Naive thymus-derived CD4-positive, alpha-beta T cell (primary cell): Measurements from ENCODE around the gene CALB2. TPM values are rescaled to one million over a fixed set of nuclear protein-coding genes. Genes with fewer than 3 reads are reported as not detected.

Source experiments
- ATAC-seq: fragments of 150-1000 bp; cut with Tn5 transposase; 2 replicates; pipeline ENCODE4 v1.10.0; 2021; ENCODE audit warnings: mild to moderate bottlenecking, moderate library complexity
- CTCF ChIA-PET: fragments of 350-600 bp; sonication (Branson Sonifier 250); formaldehyde crosslinking; loops from one replicate; lab custom pipeline; 2021; ENCODE audit warnings: antibody characterized with exemption; lab: Charles Lee
- POLR2A ChIA-PET: fragments of 350-600 bp; sonication (Branson Sonifier 250); formaldehyde crosslinking; loops from one replicate; lab custom pipeline; 2021; ENCODE audit warnings: antibody characterized with exemption, inconsistent platforms; lab: Charles Lee
- DNase-seq, 9 donors: peaks; one replicate each; pipeline versions ENCODE4 v3.0.0 to v3.0.0-alpha.2; 2020 to 2022; ENCODE audit warnings: mixed read lengths in 1 of 9
- H3K27ac ChIP-seq: one replicate; pipeline ENCODE4 v1.7.0; 2013; ENCODE audit warnings: mild to moderate bottlenecking, low read depth, low read length, moderate library complexity
- H3K27me3 ChIP-seq, 2 donors: one replicate each; pipeline ENCODE4 v1.7.0; 2013; ENCODE audit warnings: low read length in 2 of 2, mild to moderate bottlenecking in 2 of 2, moderate library complexity in 2 of 2; ENCODE audit not compliant: control insufficient read depth in 2 of 2, insufficient read depth in 2 of 2
- H3K36me3 ChIP-seq, 3 experiments: 1 replicate in 2 of 3; 2 replicates in 1 of 3; pipeline ENCODE4 v1.7.0; 2013; ENCODE audit warnings: low read length in 3 of 3, mild to moderate bottlenecking in 3 of 3, moderate library complexity in 1 of 3; ENCODE audit not compliant: insufficient read depth in 3 of 3, control insufficient read depth in 2 of 3
- H3K4me1 ChIP-seq, 2 donors: one replicate each; pipeline ENCODE4 v1.7.0; 2013; ENCODE audit warnings: low read length in 2 of 2, mild to moderate bottlenecking in 2 of 2, moderate library complexity in 1 of 2; ENCODE audit not compliant: control insufficient read depth in 2 of 2, insufficient read depth in 2 of 2
- H3K4me3 ChIP-seq: 2 replicates; pipeline ENCODE4 v1.7.0; 2013; ENCODE audit warnings: mild to moderate bottlenecking, low read length
- H3K9me3 ChIP-seq, 3 experiments: 1 replicate in 2 of 3; 2 replicates in 1 of 3; pipeline ENCODE4 v1.7.0; 2013; ENCODE audit warnings: low read length in 3 of 3; ENCODE audit not compliant: control insufficient read depth in 2 of 3
- H3K27ac Mint-ChIP-seq, 9 donors: one replicate each; pipeline ENCODE4 v1.8.0; 2020 to 2022; ENCODE audit warnings: mixed read lengths in 9 of 9, mild to moderate bottlenecking in 8 of 9, moderate library complexity in 5 of 9, inconsistent platforms in 2 of 9
- H3K27me3 Mint-ChIP-seq, 5 donors: one replicate each; pipeline ENCODE4 v1.8.0; 2021 to 2022; ENCODE audit warnings: mixed read lengths in 5 of 5, mild to moderate bottlenecking in 1 of 5
- H3K36me3 Mint-ChIP-seq, 5 donors: one replicate each; pipeline ENCODE4 v1.8.0; 2020 to 2022; ENCODE audit warnings: mixed read lengths in 5 of 5, mild to moderate bottlenecking in 3 of 5, inconsistent platforms in 1 of 5
- H3K4me1 Mint-ChIP-seq, 7 donors: one replicate each; pipeline ENCODE4 v1.8.0; 2020 to 2022; ENCODE audit warnings: mixed read lengths in 7 of 7, mild to moderate bottlenecking in 3 of 7, inconsistent platforms in 1 of 7
- H3K4me3 Mint-ChIP-seq, 10 donors: one replicate each; pipeline ENCODE4 v1.8.0; 2020 to 2022; ENCODE audit warnings: mild to moderate bottlenecking in 10 of 10, mixed read lengths in 10 of 10, moderate library complexity in 6 of 10, inconsistent platforms in 2 of 10
- H3K9me3 Mint-ChIP-seq, 11 donors: one replicate each; pipeline ENCODE4 v1.8.0; 2020 to 2022; ENCODE audit warnings: mixed read lengths in 11 of 11, mild to moderate bottlenecking in 4 of 11, inconsistent platforms in 1 of 11, moderate library complexity in 1 of 11
- intact Hi-C, 2 donors: fragments of 100-400 bp; cut with micrococcal nuclease; formaldehyde crosslinking; loops; one replicate each; pipeline ENCODE4 v1.15.1; 2023
- polyA plus RNA-seq, 2 donors: library from polyadenylated mRNA; unstranded; fragments of 300-500 nt; fragmentation: Illumina TruSeq; gene quantifications; one replicate each; pipeline ENCODE4 v1.2.3, GENCODE V29; 2021
- total RNA-seq, 6 experiments: library from RNA in 5 of 6; stranded (reverse) in 5 of 6; gene quantifications; 1 replicate in 5 of 6; 2 replicates in 1 of 6; pipeline ENCODE4 v1.2.3 and lab custom pipeline; 2021 to 2026

Gene CALB2
- total and polyA plus RNA-seq, 7 experiments from 2014 or later, result not detected

GRCh38 chr16:71429581-71429980 lies 71.1 kb downstream of the CALB2 start:
- peaks cover 33 to 54% (median 40%) of the 10 kb centered on the region in 5 donors for H3K27me3 Mint-ChIP-seq

DNA sequence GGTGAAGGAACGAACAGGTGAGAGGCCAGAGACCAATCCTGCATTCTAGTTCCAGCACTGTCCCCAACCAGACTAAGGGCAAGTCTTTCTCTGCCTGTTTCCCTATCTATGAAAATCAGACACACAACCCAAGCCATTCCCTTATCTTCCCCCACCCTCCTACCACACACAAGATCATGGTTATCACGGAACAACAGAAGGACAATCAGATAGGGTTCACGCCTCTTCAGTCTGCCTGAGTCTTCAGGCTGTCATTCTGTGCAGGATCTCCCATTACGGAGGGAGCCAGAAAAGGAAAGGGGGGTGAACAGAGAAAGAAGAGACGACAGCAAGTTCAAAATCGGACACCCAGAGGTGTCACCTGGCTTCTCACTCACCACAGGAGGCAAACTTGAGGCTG lies 72.2 kb downstream of the CALB2 start:
- H3K4me1 ChIP-seq, result no peaks in the 10 kb centered on the region
- H3K4me1 Mint-ChIP-seq, result peaks cover 0 to 13% (median 4%) of the 10 kb centered on the region in 7 donors
- no peak overlapping the region for H3K4me3 Mint-ChIP-seq
- H3K27ac ChIP-seq, result no peak overlapping the region
- intact Hi-C loops, result no loop called here
- ChIA-PET CTCF (no interaction called here), POLR2A (no interaction called here)
- DNase-seq (no peak), ATAC-seq (no peak)
- no peaks in the 10 kb centered on the region for H3K36me3 ChIP-seq
- no peak overlapping the region for H3K27ac Mint-ChIP-seq
- peaks cover 0 to 6% (median 0%) of the 10 kb centered on the region in 11 donors for H3K9me3 Mint-ChIP-seq
- no peak overlapping the region for H3K4me3 ChIP-seq
- H3K27me3 ChIP-seq, result no peaks in the 10 kb centered on the region
- H3K27me3 Mint-ChIP-seq, result peaks cover 21 to 45% (median 29%) of the 10 kb centered on the region in 5 donors
- no peaks in the 10 kb centered on the region for H3K9me3 ChIP-seq
- no peaks in the 10 kb centered on the region for H3K36me3 Mint-ChIP-seq

More at GRCh38 chr16:71429581-71429980, 71.1 kb downstream of the CALB2 start:
- ChIA-PET CTCF (no interaction called here), POLR2A (no interaction called here)
- Mint-ChIP-seq H3K36me3 (no peaks in the 10 kb centered on the region), H3K4me1 (peaks cover 0 to 18% (median 4%) of the 10 kb centered on the region in 7 donors), H3K27ac (no peak overlapping the region), H3K9me3 (peaks cover 0 to 6% (median 0%) of the 10 kb centered on the region in 11 donors), H3K4me3 (no peak overlapping the region)
- no peak overlapping the region for H3K4me3 ChIP-seq
- ATAC-seq (no peak), DNase-seq (no peak)
- H3K4me1 ChIP-seq, result no peaks in the 10 kb centered on the region
- H3K36me3 ChIP-seq, result no peaks in the 10 kb centered on the region
- intact Hi-C loops, result no loop called here
- no peaks in the 10 kb centered on the region for H3K27me3 ChIP-seq
- H3K27ac ChIP-seq, result no peak overlapping the region
- H3K9me3 ChIP-seq, result no peaks in the 10 kb centered on the region

DNA sequence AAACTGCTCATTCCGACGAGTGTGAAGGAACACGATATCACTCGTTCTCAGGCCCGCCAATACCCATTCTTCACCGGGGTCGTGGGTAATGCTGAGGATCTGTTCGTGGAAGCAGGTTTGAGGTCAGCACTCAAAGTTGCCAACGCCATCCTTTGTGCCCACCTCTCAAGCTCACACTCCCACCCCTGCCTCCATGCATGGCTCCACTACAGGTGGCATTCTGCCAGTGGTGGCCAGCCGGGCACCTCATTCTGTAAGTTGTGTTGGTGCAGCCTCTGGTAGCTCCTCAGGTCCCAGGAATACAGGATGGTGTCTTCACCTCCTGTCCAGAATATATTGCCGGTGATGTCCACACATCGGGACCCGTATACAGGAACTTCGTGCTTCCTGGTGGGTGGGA lies 72.7 kb downstream of the CALB2 start:
- POLR2A ChIA-PET, result no interaction called here
- intact Hi-C loops, result no loop called here

GRCh38 chr16:71431991-71432390 lies 73.5 kb downstream of the CALB2 start:
- no peak overlapping the region for H3K27ac Mint-ChIP-seq
- ChIA-PET POLR2A (no interaction called here), CTCF (no interaction called here)
- H3K9me3 Mint-ChIP-seq, result peaks cover 0 to 6% (median 0%) of the 10 kb centered on the region in 11 donors
- ATAC-seq (no peak), DNase-seq (no peak)
- Histone ChIP-seq H3K4me1 (no peaks in the 10 kb centered on the region), H3K27me3 (no peaks in the 10 kb centered on the region), H3K27ac (no peak overlapping the region), H3K4me3 (no peak overlapping the region), H3K36me3 (no peaks in the 10 kb centered on the region), H3K9me3 (no peaks in the 10 kb centered on the region)
- peaks cover 9 to 47% (median 27%) of the 10 kb centered on the region in 5 donors for H3K27me3 Mint-ChIP-seq
- H3K4me1 Mint-ChIP-seq, result peaks cover 0 to 5% (median 0%) of the 10 kb centered on the region in 7 donors
- intact Hi-C loops, result no loop called here
- H3K36me3 Mint-ChIP-seq, result no peaks in the 10 kb centered on the region
- no peak overlapping the region for H3K4me3 Mint-ChIP-seq

More for the DNA sequence above, 72.7 kb downstream of the CALB2 start:
- Histone ChIP-seq H3K4me1 (no peaks in the 10 kb centered on the region), H3K27me3 (no peaks in the 10 kb centered on the region), H3K27ac (no peak overlapping the region), H3K9me3 (no peaks in the 10 kb centered on the region), H3K4me3 (no peak overlapping the region), H3K36me3 (no peaks in the 10 kb centered on the region)
- H3K4me3 Mint-ChIP-seq, result no peak overlapping the region
- H3K27ac Mint-ChIP-seq, result no peak overlapping the region
- peaks cover 0 to 11% (median 4%) of the 10 kb centered on the region in 7 donors for H3K4me1 Mint-ChIP-seq
- H3K36me3 Mint-ChIP-seq, result no peaks in the 10 kb centered on the region
- ATAC-seq (no peak), DNase-seq (no peak)
- H3K9me3 Mint-ChIP-seq, result peaks cover 0 to 6% (median 0%) of the 10 kb centered on the region in 11 donors
- H3K27me3 Mint-ChIP-seq, result peaks cover 17 to 47% (median 29%) of the 10 kb centered on the region in 5 donors
- CTCF ChIA-PET, result no interaction called here

DNA sequence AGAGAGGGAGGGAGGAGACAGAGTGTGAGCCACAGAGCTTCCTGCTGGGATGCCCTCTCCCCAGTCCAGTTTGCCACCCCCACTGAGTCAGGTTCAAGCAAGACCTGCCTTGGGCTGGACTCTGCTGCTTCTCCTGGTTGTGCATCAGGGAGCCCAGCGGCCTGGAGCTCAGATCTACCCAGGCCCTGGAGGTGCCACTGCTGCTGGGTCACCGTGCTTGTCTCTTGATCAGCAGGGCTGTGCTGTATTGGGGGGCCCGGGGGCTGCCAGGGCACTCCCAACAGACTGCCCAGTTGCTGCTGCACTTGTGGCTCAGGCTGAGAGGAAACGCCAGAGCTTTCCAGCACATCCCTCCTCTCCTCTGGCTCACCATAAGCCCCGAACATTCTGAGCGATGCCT lies 74.4 kb downstream of the CALB2 start:
- peaks cover 0 to 6% (median 0%) of the 10 kb centered on the region in 11 donors for H3K9me3 Mint-ChIP-seq
- H3K27me3 Mint-ChIP-seq, result peaks cover 5 to 48% (median 30%) of the 10 kb centered on the region in 5 donors
- H3K4me1 ChIP-seq, result no peaks in the 10 kb centered on the region
- intact Hi-C loops, result no loop called here
- no peaks in the 10 kb centered on the region for H3K9me3 ChIP-seq
- no peak overlapping the region for H3K27ac ChIP-seq
- ChIA-PET POLR2A (no interaction called here), CTCF (no interaction called here)
- no peaks in the 10 kb centered on the region for H3K27me3 ChIP-seq
- H3K4me3 Mint-ChIP-seq, result no peak overlapping the region
- no peak overlapping the region for H3K27ac Mint-ChIP-seq
- H3K4me1 Mint-ChIP-seq, result peaks cover 0 to 5% (median 0%) of the 10 kb centered on the region in 7 donors
- H3K36me3 ChIP-seq, result no peaks in the 10 kb centered on the region
- DNase-seq (no peak), ATAC-seq (no peak)
- no peak overlapping the region for H3K4me3 ChIP-seq
- no peaks in the 10 kb centered on the region for H3K36me3 Mint-ChIP-seq

GRCh38 chr16:71436473-71436872 lies 78.0 kb downstream of the CALB2 start:
- peaks cover 0 to 62% (median 31%) of the 10 kb centered on the region in 5 donors for H3K27me3 Mint-ChIP-seq
- H3K4me3 Mint-ChIP-seq, result no peak overlapping the region
- no peak overlapping the region for H3K27ac Mint-ChIP-seq
- no peaks in the 10 kb centered on the region for H3K9me3 ChIP-seq
- DNase-seq (no peak), ATAC-seq (no peak)
- peaks cover 0 to 10% (median 0%) of the 10 kb centered on the region in 7 donors for H3K4me1 Mint-ChIP-seq
- no peaks in the 10 kb centered on the region for H3K4me1 ChIP-seq
- H3K9me3 Mint-ChIP-seq, result peaks cover 0 to 4% (median 0%) of the 10 kb centered on the region in 11 donors
- no peaks in the 10 kb centered on the region for H3K36me3 ChIP-seq
- no peak overlapping the region for H3K4me3 ChIP-seq
- intact Hi-C loops, result no loop called here
- H3K27me3 ChIP-seq, result no peaks in the 10 kb centered on the region
- ChIA-PET POLR2A (no interaction called here), CTCF (no interaction called here)
- H3K27ac ChIP-seq, result no peak overlapping the region
- H3K36me3 Mint-ChIP-seq, result no peaks in the 10 kb centered on the region

- Mint-ChIP-seq H3K4me3 (no peak overlapping the region), H3K36me3 (peaks cover 0 to 5% (median 0%) of the 10 kb centered on the region in 5 donors), H3K9me3 (peaks cover 4 to 11% (median 7%) of the 10 kb centered on the region in 11 donors), H3K4me1 (peaks cover 0 to 10% (median 0%) of the 10 kb centered on the region in 7 donors), H3K27me3 (peaks cover 0 to 54% (median 28%) of the 10 kb centered on the region in 5 donors), H3K27ac (no peak overlapping the region)
- peaks cover 0 to 14% (median 0%) of the 10 kb centered on the region in 3 experiments for H3K9me3 ChIP-seq
- no peaks in the 10 kb centered on the region for H3K36me3 ChIP-seq
- ChIA-PET POLR2A (no interaction called here), CTCF (no interaction called here)
- no peak overlapping the region for H3K27ac ChIP-seq
- ATAC-seq (no peak), DNase-seq (no peak)
- no peak overlapping the region for H3K4me3 ChIP-seq
- H3K4me1 ChIP-seq, result no peaks in the 10 kb centered on the region
- H3K27me3 ChIP-seq, result no peaks in the 10 kb centered on the region
- intact Hi-C loops, result no loop called here
Observed at GRCh38 chr16:71439523-71439922, 81.0 kb downstream of the CALB2 start.
